HPDE6-E6E7 (cell line): ENCODE results near the gene IDH3G.
A peak's percentile ranks its signal among the peaks of the same experiment; 100 is the strongest.

Experiments
- DNase-seq: peaks from one replicate; pipeline ENCODE4 v3.0.0; 2011; ENCODE audit warnings: missing footprints; ENCODE audit errors: extremely low spot score

IDH3G gene

DNA sequence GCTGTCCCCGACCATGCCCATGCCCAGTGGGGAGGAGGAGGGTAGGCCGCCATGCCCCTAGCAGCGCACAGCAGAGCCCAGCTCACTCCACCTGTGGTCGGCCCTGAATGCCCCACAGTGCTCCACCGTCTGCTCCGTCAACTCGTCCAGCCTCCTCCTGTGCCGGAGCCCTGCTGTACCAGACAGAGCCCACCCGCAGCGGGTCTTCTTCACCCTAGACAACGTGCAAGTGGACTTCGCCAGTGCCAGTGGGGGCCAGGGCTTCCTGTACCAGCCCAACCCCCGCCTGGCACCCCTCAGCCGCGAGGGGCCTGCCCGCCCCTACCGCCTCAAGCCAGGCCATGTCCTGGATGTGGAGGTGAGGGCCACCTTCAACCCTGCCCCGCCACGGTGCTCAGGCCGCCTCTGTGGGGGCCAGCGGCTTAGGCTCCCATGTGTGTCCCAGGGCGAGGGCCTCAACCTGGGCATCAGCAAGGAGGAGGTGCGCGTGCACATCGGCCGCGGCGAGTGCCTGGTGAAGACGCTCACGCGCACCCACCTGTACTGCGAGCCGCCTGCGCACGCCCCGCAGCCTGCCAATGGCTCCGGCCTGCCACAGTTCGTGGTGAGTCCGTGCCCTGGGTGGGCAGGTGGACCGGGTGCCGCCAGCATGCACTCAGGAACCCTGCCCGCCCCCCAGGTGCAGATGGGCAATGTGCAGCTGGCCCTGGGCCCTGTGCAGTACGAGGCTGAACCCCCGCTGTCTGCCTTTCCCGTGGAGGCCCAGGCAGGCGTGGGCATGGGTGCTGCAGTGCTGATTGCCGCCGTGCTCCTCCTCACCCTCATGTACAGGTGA is 20.2 kb downstream of the IDH3G start:
- DNase-seq: no peak

- DNase-seq: no peak
Measured at GRCh38 chrX:153773218-153773611, 21.0 kb downstream of the IDH3G start.

- DNase-seq: no peak
Measured at GRCh38 chrX:153772316-153773217, 21.6 kb downstream of the IDH3G start.

- no peak for DNase-seq
Measured at GRCh38 chrX:153771415-153772315, 22.5 kb downstream of the IDH3G start.

DNA sequence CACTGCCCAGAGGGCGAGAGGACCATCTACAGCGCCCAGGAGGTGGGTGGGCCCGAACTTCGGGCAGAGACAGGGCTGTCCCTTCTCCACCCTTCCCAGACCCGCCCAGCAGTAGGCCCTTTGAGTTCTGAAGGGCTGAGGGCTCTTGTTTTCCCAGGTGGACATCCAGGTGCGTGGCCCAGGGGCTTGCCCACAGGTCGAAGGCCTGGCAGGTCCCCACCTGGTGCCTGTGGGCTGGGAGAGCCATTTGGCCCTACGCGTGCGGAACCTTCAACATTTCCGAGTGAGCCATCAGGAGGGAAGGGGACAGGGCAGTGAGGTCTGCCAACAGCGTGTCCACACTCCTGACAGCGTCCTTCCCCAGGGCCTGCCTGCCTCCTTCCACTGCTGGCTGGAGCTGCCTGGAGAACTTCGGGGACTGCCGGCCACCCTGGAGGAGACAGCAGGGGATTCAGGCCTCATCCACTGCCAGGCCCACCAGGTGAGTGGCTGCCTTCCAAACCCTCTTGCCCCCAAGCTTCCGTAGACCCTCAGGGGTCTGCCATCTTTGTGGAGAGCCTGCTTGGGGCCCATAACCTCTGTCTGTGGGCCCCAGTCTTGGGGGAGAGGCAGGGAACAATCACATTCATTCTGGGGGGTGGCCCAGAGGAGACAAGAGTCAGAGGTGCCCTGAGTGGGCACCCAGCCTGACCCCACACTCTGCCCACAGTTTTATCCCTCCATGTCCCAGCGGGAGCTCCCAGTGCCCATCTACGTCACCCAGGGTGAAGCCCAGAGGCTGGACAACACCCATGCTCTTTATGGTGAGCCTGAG is 23.4 kb downstream of the IDH3G start:
- DNase-seq: no peak

- DNase-seq: no peak
Measured at GRCh38 chrX:153769865-153770600, 24.1 kb downstream of the IDH3G start.

DNA sequence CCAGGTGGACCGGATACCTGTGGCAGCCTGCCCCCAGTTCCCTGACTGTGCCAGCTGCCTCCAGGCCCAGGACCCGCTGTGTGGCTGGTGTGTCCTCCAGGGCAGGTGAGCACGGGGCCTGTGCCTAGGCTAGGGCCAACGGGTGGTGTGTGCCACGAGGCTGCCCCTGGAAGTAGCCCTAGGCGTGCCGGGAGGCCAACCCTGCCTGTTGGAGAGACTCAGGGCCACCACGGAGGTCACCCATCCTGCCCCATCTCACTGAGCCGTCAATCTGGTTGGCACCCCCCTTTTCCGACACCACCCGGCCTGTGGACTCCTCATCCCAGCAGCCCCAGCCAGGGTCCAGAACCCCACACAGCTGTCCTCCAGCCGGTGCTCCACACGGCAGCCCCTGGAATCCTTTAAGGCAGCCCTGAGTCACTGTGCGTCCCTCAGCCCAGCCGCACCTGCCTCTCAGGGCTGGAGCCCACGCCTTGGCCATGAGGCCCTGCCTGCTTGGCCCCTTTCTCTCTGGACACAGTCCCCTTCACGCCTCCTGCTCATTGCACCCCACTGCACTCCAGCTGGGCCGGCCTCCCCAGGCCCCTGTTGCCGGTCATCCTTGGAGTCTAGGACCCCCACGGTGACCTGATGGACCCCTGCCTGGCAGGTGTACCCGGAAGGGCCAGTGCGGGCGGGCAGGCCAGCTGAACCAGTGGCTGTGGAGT is 24.9 kb downstream of the IDH3G start:
- no peak for DNase-seq

DNA sequence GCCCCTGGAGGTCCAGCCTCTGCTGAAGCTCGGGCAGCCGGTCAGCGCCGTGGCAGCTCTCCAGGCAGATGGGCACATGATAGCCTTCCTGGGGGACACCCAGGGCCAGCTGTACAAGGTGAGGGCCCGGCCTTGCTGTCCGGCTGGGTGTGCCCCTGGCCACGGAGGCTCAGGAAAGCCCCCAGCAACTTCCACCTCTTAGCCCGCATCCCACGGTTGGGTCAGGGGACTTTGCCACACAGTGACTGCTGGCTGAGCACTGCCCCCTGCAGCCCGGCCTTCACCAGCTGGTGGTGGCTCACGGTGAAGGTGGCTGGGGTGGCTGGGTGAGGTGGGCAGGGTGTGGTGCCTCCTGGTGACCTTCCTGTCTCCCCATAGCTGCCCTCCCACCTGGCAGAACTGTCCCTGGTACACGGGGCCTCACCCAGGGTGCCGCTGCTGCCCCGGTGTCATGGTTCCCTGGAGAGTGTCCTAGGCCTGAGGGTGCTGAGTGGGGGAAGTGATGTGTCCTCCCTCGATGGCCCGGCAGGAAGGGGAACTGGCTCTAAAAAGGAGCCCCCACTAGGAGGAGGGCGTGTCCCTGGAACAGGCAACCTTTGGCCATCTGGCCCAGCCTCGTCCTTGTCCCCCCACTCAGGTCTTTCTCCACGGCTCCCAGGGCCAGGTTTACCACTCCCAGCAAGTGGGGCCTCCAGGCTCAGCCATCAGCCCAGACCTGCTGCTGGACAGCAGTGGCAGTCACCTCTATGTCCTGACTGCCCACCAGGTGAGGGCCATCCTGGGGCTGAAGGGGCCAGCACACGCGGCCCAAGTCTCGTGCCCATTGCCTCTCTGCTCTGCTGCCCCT is 25.6 kb downstream of the IDH3G start:
- DNase-seq: no peak

DNA sequence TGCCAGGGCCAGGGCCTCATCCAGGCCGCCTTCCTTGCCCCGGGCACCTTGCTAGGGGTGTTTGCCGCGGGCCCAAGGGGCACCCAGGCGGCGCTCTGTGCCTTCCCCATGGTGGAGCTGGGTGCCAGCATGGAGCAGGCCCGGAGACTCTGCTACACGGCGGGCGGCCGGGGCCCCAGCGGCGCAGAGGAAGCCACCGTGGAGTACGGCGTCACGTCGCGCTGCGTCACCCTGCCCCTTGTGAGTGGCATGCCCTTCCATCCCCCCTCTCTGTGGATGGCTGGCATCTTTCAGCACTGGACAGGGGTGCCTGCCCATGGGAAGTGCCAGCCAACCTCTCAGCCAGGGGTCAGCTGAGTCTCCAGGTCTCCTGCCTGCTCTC is 26.5 kb downstream of the IDH3G start:
- DNase-seq: no peak

DNA sequence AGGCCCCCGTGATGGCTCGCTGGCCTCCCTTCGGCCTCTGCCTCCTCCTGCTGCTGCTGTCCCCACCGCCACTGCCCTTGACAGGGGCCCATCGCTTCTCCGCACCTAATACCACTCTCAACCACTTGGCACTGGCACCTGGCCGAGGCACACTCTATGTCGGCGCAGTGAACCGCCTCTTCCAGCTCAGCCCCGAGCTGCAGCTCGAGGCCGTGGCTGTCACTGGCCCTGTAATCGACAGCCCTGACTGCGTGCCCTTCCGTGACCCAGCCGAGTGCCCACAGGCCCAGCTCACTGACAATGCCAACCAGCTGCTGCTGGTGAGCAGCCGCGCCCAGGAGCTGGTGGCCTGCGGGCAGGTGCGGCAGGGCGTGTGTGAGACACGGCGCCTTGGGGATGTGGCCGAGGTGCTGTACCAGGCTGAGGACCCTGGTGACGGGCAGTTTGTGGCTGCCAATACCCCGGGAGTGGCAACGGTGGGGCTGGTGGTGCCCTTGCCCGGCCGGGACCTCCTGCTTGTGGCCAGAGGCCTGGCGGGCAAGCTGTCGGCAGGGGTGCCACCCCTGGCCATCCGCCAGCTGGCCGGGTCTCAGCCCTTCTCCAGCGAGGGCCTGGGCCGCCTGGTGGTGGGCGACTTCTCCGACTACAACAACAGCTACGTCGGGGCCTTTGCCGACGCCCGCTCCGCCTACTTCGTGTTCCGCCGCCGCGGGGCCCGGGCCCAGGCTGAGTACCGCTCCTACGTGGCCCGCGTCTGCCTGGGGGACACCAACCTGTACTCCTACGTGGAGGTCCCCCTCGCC is 27.1 kb downstream of the IDH3G start:
- no peak for DNase-seq

DNA sequence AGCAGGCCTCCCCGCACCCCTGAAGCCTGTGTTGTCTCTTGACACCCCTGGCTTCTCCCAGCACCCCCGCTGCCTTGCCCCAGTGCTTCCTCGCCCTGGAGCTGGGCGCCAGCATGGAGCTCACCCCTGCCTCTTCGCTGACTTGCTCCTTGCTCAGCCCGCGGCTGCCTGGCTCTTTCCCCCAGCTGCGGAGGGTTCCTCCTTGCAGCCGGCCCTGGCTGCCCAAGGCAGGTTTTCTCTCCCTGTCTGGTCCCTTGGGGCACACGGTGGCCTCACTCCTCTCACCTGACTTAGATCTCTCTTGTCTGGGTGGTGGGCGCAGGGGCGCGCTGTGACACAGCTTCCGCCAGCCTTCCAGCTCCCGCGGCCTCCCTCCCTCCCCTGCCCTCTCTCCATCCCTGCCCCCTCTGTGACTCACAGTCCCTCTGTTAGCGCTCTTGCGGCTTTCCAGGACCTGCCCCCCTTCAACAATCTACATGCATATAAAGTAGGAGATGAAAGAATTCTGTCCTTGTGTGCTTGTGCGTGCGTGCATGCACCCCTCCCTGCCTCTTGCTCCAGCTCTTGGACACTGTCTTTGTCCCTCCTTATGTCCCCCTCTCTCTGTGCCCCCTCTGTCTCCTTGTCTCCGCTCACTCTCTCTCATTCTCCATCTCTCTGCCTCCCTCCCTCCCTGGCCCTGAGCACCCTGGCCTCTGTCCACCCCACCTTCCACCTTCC is 27.9 kb downstream of the IDH3G start:
- peak; percentile 70 for DNase-seq

- no peak for DNase-seq
Measured at GRCh38 chrX:153765138-153766079, 28.8 kb downstream of the IDH3G start.

GRCh38 chrX:153764786-153765137 is 29.4 kb downstream of the IDH3G start:
- no peak for DNase-seq

DNA sequence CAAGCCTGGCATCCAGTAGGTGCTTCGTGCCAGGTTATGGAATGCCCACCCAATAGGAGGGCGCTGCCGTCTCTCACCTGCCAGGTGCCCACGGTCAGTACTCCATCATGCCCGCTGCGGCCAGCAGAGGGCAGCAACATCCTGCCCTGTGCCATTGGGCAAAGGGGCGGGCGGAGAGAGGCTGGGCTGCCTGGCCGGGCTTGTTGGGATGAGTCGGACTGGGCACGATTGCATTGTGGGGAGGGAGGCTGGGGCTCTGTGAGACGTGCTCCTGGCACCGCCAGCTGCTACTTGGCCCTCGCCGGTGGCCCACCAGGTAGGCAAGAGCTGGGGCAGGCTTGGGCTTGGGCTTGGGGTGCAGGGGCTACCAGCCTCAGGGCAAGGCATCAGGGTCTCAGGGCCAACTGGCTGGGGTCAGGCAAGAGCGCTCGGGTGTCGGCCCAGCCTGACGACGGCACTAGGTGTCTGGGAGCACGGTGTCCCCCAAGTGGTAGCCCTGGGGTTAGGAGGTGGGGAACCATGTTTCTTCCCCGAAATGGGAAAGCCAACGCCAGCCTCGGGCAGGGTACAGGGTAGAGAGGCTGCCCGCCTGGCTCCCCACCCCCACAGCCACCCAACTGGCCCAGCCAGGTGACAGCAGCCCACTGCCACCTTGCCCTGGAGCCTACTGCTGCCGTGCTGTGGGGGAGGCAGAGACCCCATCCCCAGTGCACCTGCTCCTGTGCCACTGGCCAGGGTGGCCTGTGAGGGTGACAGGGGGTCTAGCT is 30.0 kb downstream of the IDH3G start, which contains the start of gene PLXNB3:
Gene PLXNB3, plus strand, starts transcription at position 261 of the 767 bp plus-strand sequence. CDS start 1,287 bp downstream, outside the sequence.
- peak; percentile 96 for DNase-seq

GRCh38 chrX:153763298-153763932 is 30.8 kb downstream of the IDH3G start:
- no peak for DNase-seq
